ENCODE data around the gene MPC1. TPM values are rescaled to one million over a fixed set of nuclear protein-coding genes. Genes with fewer than 3 reads are reported as not detected.
"Not testable (repeated sequence)": the region's sequence is repeated elsewhere in the genome, so short reads cannot be mapped to it uniquely, and the experiment has no call there.

MPC1 gene
- total RNA-seq, 1 donor from 2014 or later, result 19.1 TPM

DNA sequence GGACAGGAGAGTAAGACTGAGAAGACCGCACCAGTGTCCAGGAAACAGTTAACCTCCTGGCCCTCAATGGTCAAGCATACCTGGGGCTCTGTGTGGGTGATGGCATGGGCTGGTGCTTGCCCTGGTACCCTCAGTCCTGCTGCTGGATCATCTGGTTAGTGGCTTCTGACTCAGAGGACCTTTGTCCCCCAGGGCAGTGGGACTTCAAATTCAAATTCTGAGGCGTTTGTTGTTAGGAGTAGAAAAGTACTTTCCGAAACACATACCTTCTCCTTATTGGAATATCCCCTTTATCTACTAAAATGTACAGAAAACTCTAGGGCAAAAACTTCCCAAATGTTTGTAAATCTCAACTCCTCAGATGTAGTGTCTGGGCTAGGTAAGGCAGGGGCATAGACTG lies 36.3 kb downstream of the MPC1 start:
- intact Hi-C loops (cut with micrococcal nuclease), result no loop called here

GRCh38 chr6:166345672-166346071 lies 37.1 kb downstream of the MPC1 start:
- intact Hi-C loops (cut with micrococcal nuclease); H3K27ac Mint-ChIP-seq; H3K9me3 Mint-ChIP-seq; DNase-seq (ENCODE audit: low spot score); H3K4me3 Mint-ChIP-seq; H3K36me3 Mint-ChIP-seq (ENCODE audit: low read depth): not testable (repeated sequence)
- Mint-ChIP-seq H3K4me1 (ENCODE audit: low read depth) (peaks cover 30% of the 10 kb centered on the region), H3K27me3 (ENCODE audit: insufficient read depth) (peaks cover 24% of the 10 kb centered on the region)

More for the DNA sequence above, 36.3 kb downstream of the MPC1 start:
- no peak for DNase-seq (ENCODE audit: low spot score)
- Mint-ChIP-seq H3K4me3 (no peak overlapping the region), H3K36me3 (ENCODE audit: low read depth) (peaks cover 2% of the 10 kb centered on the region), H3K27me3 (ENCODE audit: insufficient read depth) (peaks cover 27% of the 10 kb centered on the region), H3K9me3 (peaks cover 9% of the 10 kb centered on the region), H3K27ac (no peak overlapping the region), H3K4me1 (ENCODE audit: low read depth) (peaks cover 26% of the 10 kb centered on the region)

DNA sequence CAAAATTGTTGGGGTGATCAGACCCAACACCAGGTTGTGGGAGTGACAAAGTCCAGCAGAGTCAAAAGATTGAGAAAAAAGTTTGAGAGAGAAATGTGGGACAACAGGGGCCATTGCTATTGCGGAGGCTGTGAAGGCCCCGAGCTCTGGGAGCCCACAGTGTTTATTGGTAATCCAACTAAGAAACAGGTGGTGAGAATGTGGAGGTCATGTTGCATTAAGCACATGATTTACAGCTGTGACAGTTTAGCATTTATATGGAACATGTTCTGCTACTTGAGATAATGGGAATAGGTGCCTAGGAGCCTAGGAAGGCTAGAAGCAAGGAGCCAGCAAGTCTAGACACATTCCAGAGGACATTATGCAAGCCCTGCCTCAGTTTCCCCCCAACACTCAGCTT lies 37.8 kb downstream of the MPC1 start:
- H3K4me3 Mint-ChIP-seq, result peak overlapping the region; percentile 48
- H3K4me1 Mint-ChIP-seq (ENCODE audit: low read depth), result peaks cover 30% of the 10 kb centered on the region
- H3K9me3 Mint-ChIP-seq; H3K27ac Mint-ChIP-seq; H3K36me3 Mint-ChIP-seq (ENCODE audit: low read depth); DNase-seq (ENCODE audit: low spot score); intact Hi-C loops (cut with micrococcal nuclease): not testable (repeated sequence)
- H3K27me3 Mint-ChIP-seq (ENCODE audit: insufficient read depth), result peaks cover 18% of the 10 kb centered on the region

DNA sequence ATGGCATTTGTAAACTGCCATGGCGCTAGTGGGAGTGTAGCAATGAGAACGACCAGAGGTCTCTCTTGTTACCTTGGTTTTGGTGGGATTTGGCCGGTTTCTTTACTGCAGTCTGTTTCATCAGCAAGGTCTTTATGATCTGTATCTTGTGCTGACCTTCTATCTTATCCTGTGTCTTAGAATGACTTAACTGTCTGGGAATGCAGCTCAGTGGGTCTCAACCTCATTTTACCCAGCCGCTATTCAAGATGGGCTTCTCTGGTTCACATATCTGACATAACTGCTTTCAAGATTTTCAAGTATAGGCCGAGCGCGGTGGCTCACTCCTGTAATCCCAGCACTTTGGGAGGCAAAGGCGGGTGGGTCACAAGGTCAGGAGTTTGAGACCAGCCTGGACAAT lies 38.5 kb downstream of the MPC1 start:
- no peak for DNase-seq (ENCODE audit: low spot score)
- Mint-ChIP-seq H3K4me1 (ENCODE audit: low read depth) (peaks cover 30% of the 10 kb centered on the region), H3K36me3 (ENCODE audit: low read depth) (peaks cover 3% of the 10 kb centered on the region), H3K9me3 (peaks cover 3% of the 10 kb centered on the region), H3K27ac (peak overlapping the region; percentile 42), H3K4me3 (peak overlapping the region; percentile 20), H3K27me3 (ENCODE audit: insufficient read depth) (peaks cover 16% of the 10 kb centered on the region)
- intact Hi-C loops (cut with micrococcal nuclease), result no loop called here

DNA sequence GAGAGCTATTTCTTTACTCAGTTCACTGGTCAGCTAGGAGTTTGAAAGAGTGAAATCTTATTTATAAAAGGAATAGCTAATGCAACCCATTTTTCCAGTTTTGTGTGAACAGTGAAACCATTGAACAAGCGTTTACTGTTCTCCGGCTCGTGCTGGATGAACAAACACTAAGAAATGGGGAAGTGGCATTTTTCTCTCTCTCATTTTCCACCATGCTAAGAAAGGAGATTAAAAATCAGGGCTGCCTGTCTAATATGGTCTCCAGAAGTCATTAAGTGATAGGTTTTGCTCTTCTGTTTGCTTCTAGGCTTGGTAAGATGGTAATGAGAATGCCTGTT lies 39.6 kb downstream of the MPC1 start:
- peaks cover 6% of the 10 kb centered on the region for H3K36me3 Mint-ChIP-seq (ENCODE audit: low read depth)
- intact Hi-C loops (cut with micrococcal nuclease), result loop anchor here (2.0 kb wide), 1 partner anchor 76 kb away; no protein-coding TSS in a partner anchor
- H3K27me3 Mint-ChIP-seq (ENCODE audit: insufficient read depth), result peaks cover 13% of the 10 kb centered on the region
- H3K9me3 Mint-ChIP-seq, result no peaks in the 10 kb centered on the region
- H3K4me1 Mint-ChIP-seq (ENCODE audit: low read depth), result peaks cover 24% of the 10 kb centered on the region
- no peak for DNase-seq (ENCODE audit: low spot score)
- peak overlapping the region; percentile 89 for H3K4me3 Mint-ChIP-seq
- H3K27ac Mint-ChIP-seq, result peak overlapping the region; percentile 20

GRCh38 chr6:166342349-166343149 lies 40.2 kb downstream of the MPC1 start, which contains the start of gene SFT2D1:
Gene SFT2D1 (minus strand): TSS chr6:166342545. CDS start chr6:166342481, 64 bp downstream.
- intact Hi-C loops (cut with micrococcal nuclease), result loop anchor here (1.0 to 2.0 kb wide), 2 partner anchors 41 to 76 kb away; no protein-coding TSS in a partner anchor
- peak within 1 kb of the TSS; percentile 88 for H3K27ac Mint-ChIP-seq
- peaks cover 18% of the 10 kb centered on the region for H3K4me1 Mint-ChIP-seq (ENCODE audit: low read depth)
- H3K36me3 Mint-ChIP-seq (ENCODE audit: low read depth), result peaks cover 12% of the 10 kb centered on the region
- peaks cover 13% of the 10 kb centered on the region for H3K27me3 Mint-ChIP-seq (ENCODE audit: insufficient read depth)
- peak; percentile 80 for DNase-seq (ENCODE audit: low spot score)
- H3K9me3 Mint-ChIP-seq, result no peaks in the 10 kb centered on the region
- peak within 1 kb of the TSS; percentile 89 for H3K4me3 Mint-ChIP-seq

GRCh38 chr6:166341977-166342348 lies 40.8 kb downstream of the MPC1 start:
- no peak for DNase-seq (ENCODE audit: low spot score)
- peak overlapping the region; percentile 89 for H3K4me3 Mint-ChIP-seq
- peaks cover 17% of the 10 kb centered on the region for H3K36me3 Mint-ChIP-seq (ENCODE audit: low read depth)
- H3K4me1 Mint-ChIP-seq (ENCODE audit: low read depth), result peaks cover 16% of the 10 kb centered on the region
- peak overlapping the region; percentile 88 for H3K27ac Mint-ChIP-seq
- intact Hi-C loops (cut with micrococcal nuclease), result loop anchor here (1.0 to 2.0 kb wide), 3 partner anchors 9 to 77 kb away; no protein-coding TSS in a partner anchor
- H3K27me3 Mint-ChIP-seq (ENCODE audit: insufficient read depth), result peaks cover 13% of the 10 kb centered on the region
- H3K9me3 Mint-ChIP-seq, result no peaks in the 10 kb centered on the region

DNA sequence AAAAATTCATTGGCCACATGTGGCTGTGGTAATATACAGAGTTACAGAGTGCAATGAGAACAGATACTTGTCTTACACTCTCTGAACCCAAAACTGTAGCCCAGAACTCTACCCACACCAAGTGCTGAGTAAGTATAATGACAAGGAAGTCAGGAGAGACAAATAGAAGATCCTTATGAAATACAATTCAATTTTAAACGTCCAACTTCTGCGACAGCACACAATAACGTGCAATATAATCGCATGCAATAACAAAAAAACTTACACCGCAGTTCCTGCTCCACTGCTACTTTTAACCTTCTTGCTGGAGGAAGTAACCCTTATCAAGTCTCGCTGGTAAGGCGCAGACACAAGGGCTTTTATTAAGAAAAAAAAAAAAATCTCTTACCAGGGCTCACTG lies 41.3 kb downstream of the MPC1 start:
- peaks cover 16% of the 10 kb centered on the region for H3K4me1 Mint-ChIP-seq (ENCODE audit: low read depth)
- DNase-seq (ENCODE audit: low spot score), result no peak
- H3K4me3 Mint-ChIP-seq, result peak overlapping the region; percentile 89
- peak overlapping the region; percentile 88 for H3K27ac Mint-ChIP-seq
- peaks cover 9% of the 10 kb centered on the region for H3K27me3 Mint-ChIP-seq (ENCODE audit: insufficient read depth)
- no peaks in the 10 kb centered on the region for H3K9me3 Mint-ChIP-seq
- intact Hi-C loops (cut with micrococcal nuclease), result loop anchor here (1.0 kb wide), 1 partner anchor 8 kb away; no protein-coding TSS in a partner anchor
- H3K36me3 Mint-ChIP-seq (ENCODE audit: low read depth), result peaks cover 20% of the 10 kb centered on the region

DNA sequence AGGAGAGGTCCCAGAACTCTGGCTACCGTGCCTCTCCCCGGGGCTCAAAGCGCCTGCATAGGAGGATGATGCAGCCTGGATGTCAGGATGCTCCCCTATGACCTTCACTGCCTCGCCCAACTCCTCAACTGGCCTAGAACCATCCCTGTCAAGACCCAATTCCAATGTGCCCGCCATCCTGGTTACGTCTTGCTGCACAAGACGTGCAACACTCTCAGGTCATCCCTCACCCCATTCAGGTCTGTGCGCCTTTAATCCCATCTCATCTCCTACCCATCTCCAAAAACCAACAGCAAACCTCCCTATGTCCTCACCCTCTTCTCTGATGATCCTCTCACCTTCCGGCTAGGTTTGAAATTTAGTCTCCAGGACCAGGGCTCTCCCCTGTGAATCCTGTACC lies 43.9 kb downstream of the MPC1 start:
- intact Hi-C loops (cut with micrococcal nuclease), result no loop called here
- Mint-ChIP-seq H3K27me3 (ENCODE audit: insufficient read depth) (peaks cover 5% of the 10 kb centered on the region), H3K4me1 (ENCODE audit: low read depth) (peaks cover 34% of the 10 kb centered on the region), H3K9me3 (no peaks in the 10 kb centered on the region), H3K4me3 (no peak overlapping the region), H3K36me3 (ENCODE audit: low read depth) (peaks cover 34% of the 10 kb centered on the region), H3K27ac (no peak overlapping the region)
- DNase-seq (ENCODE audit: low spot score), result no peak

- H3K4me1 Mint-ChIP-seq (ENCODE audit: low read depth), result peaks cover 41% of the 10 kb centered on the region
- H3K36me3 Mint-ChIP-seq (ENCODE audit: low read depth), result peaks cover 44% of the 10 kb centered on the region
- H3K4me3 Mint-ChIP-seq, result no peak overlapping the region
- H3K27ac Mint-ChIP-seq, result no peak overlapping the region
- DNase-seq (ENCODE audit: low spot score), result no peak
- H3K9me3 Mint-ChIP-seq, result no peaks in the 10 kb centered on the region
- intact Hi-C loops (cut with micrococcal nuclease), result no loop called here
- H3K27me3 Mint-ChIP-seq (ENCODE audit: insufficient read depth), result peaks cover 3% of the 10 kb centered on the region
Measured at GRCh38 chr6:166336847-166337246, 45.9 kb downstream of the MPC1 start.

DNA sequence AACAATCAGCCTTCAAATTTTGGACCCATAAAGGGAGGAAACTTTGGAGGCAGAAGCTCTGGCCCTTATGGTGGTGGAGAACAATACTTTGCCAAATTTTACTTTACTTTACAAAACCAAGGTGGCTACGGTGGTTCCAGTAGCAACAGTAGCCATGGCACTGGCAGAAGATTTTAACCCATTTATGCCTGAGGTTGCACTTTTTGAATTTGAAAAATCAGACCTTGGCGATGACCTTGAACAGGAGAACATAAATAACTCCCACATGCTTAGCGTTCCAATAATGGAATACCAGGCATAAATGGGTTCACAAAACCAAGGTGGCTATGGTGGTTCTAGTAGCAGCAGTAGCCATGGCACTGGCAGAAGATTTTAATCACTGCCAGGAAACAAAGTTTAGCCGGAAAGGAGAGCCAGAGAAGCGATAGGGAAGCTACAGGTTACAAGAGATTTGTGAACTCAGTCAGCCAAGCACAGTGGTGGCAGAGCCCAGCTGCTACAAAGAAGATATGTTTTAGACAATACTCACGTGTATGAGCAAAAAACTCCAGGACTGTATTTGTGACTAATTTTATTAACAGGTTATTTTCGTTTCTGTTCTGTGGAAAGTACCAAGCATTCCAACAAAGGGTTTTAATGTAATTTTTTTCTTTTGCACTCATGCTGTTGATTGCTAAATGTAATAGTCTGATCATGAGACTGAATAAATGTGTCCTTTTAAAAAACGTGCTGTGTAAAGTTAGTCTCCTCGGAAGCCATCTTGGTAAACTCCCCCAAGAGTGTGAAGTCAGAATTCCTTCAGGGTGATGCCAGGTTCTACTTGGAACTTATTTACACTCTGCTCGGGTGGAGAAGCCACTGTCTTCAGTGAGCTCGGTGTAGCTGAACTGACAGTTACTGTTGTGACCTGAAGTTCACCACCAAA lies 47.1 kb downstream of the MPC1 start:
- Mint-ChIP-seq H3K27ac (no peak overlapping the region), H3K27me3 (ENCODE audit: insufficient read depth) (peaks cover 3% of the 10 kb centered on the region), H3K9me3 (no peaks in the 10 kb centered on the region), H3K4me3 (no peak overlapping the region), H3K36me3 (ENCODE audit: low read depth) (peaks cover 42% of the 10 kb centered on the region), H3K4me1 (ENCODE audit: low read depth) (peaks cover 33% of the 10 kb centered on the region)
- DNase-seq (ENCODE audit: low spot score), result no peak
- intact Hi-C loops (cut with micrococcal nuclease), result no loop called here

GRCh38 chr6:166334878-166335277 lies 47.9 kb downstream of the MPC1 start:
- intact Hi-C loops (cut with micrococcal nuclease), result no loop called here
- peaks cover 33% of the 10 kb centered on the region for H3K4me1 Mint-ChIP-seq (ENCODE audit: low read depth)
- H3K27ac Mint-ChIP-seq, result no peak overlapping the region
- H3K36me3 Mint-ChIP-seq (ENCODE audit: low read depth), result peaks cover 42% of the 10 kb centered on the region
- H3K27me3 Mint-ChIP-seq (ENCODE audit: insufficient read depth), result peaks cover 3% of the 10 kb centered on the region
- DNase-seq (ENCODE audit: low spot score), result no peak
- no peaks in the 10 kb centered on the region for H3K9me3 Mint-ChIP-seq
- peak overlapping the region; percentile 6 for H3K4me3 Mint-ChIP-seq
